ENCODE measurements around the gene ZBTB7C.

The ZBTB7C gene

GRCh38 chr18:48106498-48106897 lies 302.7 kb downstream of the ZBTB7C start:
- no peak for DNase-seq

DNA sequence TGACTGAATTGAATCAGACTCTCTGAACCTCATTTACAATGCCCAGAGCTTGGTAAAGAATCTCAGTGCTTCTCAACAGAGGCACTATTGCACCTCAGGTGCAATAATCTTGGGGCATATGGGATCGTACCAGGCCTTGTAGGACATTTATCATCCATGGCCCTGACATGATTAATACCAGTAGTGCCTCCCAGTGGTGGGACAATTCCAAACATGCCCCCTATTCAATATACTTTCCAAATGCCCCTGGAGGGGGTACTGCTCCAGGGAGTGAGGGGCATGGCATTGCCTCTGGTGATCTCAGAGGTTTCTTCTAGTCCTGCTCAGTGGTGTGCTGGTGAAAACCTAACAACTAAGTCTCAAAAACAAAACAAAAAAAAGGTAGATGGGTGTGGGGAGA lies 303.9 kb downstream of the ZBTB7C start:
- no peak for DNase-seq

DNA sequence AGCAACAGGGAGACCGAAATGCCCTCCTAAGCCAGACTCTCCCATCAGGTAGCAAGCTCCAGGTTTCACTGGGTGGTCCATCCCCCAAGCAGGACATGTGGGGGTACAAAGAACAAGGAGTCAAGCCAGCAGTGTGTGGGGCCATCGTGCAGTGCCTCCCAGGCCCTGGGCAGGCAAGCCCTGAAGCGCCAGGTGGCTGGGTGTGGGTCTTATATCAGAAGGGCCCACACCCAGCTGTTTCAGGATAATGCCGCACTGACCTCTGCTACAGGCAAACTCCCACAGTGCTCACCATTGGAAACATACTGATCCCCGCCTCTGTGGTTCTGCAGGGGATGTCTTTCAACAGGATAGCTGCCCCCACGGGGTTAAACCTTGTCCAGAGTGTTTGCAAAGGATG lies 304.5 kb downstream of the ZBTB7C start:
- DNase-seq, result no peak

DNA sequence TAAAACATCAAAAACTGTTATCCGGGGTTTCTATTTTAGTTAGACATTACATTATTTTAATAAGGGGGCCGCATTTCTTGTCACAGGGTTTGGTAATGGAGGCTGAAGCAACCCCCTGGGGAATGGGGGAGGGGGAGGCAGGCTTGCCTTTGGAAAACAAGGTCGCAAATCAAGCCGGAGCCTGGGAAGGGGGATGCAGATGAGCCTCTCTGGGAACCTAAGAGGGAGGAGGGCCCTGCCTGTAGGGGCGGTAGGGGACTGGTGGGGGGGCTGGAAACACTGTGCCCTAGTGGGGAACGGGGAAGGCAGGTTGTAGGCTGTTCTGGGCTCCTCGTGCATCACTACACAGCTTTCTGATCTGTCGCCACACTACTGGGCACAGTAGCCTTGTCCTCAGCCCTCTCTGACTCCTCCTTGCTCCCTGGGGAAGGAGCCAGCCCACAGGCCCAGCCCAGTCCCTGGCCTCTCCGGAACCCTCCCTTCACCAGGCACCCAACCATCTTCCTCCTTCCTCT lies 308.5 kb downstream of the ZBTB7C start:
- DNase-seq, result no peak

DNA sequence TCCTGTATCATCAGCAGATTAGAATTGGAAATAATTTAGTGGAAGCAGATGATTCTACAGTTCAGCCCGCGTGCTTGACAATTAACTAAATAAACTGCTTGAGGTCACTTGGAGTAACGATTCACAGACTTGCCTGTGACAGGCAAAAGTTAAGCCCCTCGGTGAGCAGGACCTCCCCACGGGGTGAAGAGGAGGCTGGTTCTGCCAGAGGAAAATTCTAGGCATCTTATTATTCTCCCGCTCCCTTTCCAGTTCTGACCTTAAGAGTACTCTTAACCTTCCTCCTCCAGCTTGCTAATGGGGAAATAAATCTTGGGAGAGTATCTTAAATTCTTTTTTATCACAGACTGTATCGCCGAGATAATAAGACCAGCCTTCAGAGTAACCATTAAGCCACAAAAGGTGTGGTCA lies 309.0 kb downstream of the ZBTB7C start:
- DNase-seq, result no peak

GRCh38 chr18:48099481-48100164 lies 309.6 kb downstream of the ZBTB7C start:
- no peak for DNase-seq

DNA sequence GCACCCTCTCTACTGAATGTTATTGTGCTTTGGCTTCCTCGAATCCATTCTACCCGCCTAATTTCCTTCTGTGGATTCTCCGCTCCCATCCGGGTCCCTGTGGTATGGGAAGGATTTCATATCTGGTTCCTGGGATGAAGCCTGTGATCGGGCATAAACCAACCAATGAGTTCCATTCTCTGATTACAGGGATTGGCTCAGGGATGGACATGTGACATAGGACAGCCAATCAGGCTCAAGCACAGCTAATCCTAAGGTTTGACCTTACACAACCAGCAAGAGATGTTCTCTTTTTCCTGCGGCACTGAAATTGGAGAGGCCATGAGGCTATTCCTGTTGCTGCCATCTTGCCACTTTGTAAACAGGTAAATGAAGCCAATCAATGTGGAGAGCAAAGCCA lies 310.6 kb downstream of the ZBTB7C start:
- DNase-seq, result no peak

- DNase-seq, result no peak
Observed at GRCh38 chr18:48098007-48098406, 311.2 kb downstream of the ZBTB7C start.

- DNase-seq, result no peak
Observed at GRCh38 chr18:48095726-48096125, 313.5 kb downstream of the ZBTB7C start.

DNA sequence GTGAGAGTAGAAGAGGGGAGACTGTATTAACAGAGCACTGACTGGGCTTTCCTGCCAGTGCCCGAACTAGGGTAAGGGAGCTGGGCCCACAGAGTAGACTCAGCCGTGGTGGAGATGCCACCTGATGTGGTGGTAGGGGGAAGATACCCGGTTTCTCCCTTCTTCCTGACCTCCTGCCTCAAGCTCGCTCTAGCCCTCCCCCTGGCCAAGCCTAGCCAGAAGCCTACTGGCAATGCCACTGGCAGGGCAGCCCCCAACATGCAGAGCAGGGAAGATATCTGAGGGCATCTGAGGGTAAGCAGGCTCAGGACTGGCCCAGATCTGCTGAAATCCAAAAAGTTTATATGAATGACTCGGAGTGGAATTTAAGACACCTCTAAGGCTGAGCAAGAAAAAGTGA lies 316.1 kb downstream of the ZBTB7C start:
- DNase-seq, result no peak

DNA sequence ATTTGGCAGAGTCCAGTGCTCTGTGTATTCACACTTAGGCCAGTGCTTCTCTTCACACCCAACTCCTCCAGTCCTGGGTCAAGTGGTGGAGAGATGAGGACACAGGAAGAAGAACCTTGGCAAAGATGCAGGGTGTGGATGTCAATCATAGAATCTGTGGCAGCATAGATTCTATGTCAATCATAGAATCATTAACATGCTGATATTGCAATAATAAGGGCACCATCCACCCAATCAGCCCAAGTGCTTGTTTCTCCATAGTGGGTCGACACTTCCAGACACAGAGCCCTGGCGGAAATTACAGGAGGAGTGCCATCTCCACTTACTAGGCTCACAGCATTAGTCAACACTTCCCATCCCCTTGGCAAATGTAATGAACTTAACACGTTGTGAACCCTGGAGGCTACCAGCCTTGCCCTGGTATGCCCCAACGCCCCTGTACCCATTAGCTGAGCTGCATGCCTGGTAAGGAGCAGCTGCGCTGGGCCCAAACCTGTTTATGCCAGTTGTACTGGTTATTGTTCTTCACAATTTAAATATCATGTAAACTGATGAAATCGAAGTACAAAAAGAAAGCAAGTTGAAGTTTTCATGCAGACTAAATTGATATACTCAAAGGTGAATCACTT lies 317.2 kb downstream of the ZBTB7C start:
- DNase-seq, result no peak

DNA sequence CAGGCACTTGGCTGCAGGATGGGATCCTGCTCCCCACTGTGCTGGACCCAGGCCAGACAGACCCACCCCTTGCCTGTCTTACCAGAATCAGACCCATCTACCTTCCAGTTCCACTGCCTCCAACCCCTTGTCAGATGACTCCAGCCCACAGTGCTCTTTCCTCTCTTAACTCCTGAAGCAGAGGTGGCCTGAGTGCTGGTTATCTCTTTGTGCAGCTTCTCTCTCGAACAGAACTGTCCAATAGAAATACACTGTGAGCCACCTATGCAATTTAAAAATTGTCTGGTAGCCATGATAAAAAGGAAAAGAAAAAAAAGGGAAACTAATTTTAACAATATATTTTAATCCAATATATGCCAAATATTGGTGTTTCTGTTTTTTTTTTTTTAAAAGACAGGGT lies 318.5 kb downstream of the ZBTB7C start:
- no peak for DNase-seq

DNA sequence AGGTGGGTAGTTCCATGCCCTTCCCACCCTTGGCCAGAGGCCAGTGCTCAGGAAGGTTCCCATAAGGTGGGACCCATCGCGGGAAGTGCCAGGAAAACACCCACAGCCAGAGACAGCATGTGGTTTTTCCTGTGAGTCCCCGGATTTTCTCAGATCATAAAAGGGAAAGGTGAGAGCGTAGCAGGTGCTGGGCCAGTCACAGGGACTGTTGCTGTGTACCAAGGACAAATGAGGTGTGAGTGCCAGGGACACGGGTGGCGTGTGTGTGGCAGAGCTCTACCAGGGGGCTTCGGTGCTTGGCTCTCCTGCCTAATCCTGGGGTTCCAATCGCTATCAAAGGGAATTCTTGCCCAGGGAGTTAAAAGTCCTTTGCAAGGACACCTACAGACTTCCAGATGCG lies 319.2 kb downstream of the ZBTB7C start:
- DNase-seq, result no peak

DNA sequence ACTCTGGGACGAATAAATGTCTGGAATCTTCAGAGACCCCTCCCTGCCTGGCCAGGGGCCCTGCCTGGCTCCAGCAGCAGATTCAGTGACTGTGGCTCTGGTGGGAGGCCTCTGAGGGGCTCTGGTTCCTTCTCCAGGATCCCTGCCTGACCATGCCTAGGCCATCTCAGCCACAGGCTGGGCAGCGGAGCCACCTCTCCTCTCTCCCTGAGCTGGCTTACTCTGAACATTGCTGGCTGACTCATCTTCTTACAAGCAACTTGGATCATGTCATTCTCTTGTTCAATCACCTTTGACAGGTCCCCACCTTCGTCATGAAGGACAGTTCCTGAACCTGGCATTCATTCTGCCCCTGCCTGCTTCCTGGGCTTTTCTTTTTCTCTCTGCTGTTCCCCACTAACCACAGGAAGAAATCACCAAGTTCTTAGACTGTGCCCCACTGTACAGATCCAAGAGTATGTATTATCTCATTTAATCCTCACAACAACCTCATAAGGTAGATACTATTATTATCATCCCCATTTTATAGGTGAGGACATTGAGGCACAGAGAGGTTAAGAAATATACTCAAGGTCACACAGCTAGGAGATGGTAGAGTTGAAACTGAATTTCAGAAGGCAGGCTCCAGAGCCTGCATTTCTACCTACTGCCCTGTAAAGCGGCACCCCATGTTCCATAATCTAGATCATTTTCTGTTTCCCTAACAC lies 323.2 kb downstream of the ZBTB7C start:
- DNase-seq, result no peak

DNA sequence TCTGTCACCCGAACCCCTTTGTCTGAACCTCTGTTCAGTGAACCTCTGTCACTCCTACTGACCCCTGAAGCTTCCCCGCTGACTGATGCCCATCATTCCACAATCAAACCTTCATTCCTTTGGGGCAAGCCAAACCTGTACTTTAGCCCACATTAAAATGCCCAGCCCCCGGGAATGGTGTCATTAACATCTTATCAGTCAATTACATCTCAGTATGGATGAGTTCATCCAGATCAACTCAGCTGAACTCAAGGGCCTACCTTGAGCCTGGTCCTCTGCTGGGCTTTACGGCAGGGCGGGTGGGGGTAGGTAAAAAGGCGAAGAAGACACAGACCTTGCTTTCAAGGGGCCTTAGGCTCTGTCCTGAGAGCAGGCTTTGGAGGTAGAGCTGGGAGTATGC lies 324.3 kb downstream of the ZBTB7C start:
- no peak for DNase-seq

- no peak for DNase-seq
Observed at GRCh38 chr18:48084041-48084757, 325.0 kb downstream of the ZBTB7C start.

GRCh38 chr18:48080546-48080945 lies 328.6 kb downstream of the ZBTB7C start:
- no peak for DNase-seq

DNA sequence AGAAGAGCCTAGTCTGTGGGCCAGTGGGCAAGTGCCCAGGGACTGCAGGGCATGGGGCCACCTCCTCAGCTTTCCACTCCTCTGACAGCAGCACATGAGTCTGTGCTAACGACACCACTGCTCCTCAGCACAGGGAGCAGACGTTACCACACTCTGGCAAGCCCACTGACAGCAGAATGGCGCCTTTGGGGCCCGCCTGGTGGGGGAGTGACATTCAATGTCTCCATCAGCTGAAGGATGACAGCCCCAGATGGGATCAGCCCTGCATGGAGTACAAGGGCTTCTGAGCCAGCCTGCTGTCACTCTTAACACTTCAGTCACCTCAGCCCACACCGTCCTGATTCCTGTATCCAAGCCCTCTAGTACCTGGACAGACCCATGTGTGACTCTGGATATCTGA lies 329.3 kb downstream of the ZBTB7C start:
- DNase-seq, result no peak

DNA sequence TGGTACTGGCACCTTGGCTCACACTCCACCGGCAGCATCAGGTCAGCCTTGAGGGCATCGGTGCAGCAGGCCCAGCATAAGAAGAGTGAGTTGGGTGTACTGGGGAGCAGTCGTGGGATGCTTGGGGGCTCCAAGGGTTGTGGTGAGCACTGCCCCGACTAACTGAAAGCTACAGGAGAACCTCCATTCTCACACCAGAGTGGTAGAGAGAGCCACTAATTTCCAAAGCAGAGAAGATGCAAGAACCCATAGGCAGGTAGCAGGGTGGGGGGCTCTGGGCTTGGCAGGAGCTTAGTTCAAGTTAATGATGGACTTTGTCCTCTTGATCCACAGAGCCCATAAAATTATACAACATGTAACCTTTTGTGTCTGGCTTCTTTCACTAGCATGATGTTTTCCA lies 330.7 kb downstream of the ZBTB7C start:
- DNase-seq, result no peak

GRCh38 chr18:48077291-48077690 lies 331.9 kb downstream of the ZBTB7C start:
- DNase-seq, result no peak

DNA sequence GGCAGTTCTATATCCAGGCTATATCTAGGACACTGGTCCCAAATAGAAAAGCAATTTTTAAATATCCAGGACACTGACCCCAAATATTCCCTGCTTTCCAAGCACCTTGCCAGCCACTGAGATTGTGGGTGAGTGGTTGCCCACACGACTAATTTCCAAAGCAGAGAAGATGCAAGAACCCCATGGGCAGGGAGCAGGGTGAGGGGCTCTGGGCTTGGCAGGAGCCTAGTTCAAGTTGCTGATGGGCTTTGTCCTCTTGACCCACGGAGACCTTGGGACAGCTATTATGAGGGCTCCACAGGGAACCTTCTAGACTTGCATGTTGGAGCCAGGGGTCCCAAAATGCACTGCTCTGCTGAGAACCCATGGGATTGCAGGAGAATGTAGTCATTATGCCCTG lies 332.7 kb downstream of the ZBTB7C start:
- no peak for DNase-seq

DNA sequence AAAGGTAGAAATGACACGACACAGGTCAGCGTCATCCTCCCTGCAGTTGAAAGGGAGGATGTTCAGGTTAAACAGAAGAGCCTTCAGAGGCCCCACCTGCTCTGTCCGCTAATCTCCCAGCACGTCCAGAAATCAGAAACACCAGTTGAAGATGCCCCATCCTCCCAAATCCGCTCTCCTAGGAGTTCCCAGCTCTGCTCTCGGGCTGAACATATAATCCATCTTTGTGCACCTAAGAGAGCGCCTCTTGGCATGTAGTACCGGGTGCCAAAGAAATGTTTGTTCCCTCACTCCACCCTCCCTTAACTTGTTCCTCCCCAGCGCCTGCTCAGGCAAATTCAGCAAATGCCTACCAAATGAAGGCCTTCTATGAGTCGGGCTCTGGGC lies 333.5 kb downstream of the ZBTB7C start:
- no peak for DNase-seq

GRCh38 chr18:48074929-48075706 lies 334.1 kb downstream of the ZBTB7C start:
- no peak for DNase-seq

Data from stimulated activated naive CD4-positive, alpha-beta T cell (primary cell).